HG02642 (cell line): ENCODE measurements around the gene AATK.
"Not testable (repeated sequence)": the region's sequence is repeated elsewhere in the genome, so short reads cannot be mapped to it uniquely, and the experiment has no call there.

Experiments used
- ATAC-seq: cut with Tn5 transposase; IDR thresholded peaks from one replicate; pipeline ENCODE4 v1.9.1; 2021; ENCODE audit warnings: mild to moderate bottlenecking; ENCODE audit not compliant: unreplicated experiment, poor library complexity

The AATK gene

DNA sequence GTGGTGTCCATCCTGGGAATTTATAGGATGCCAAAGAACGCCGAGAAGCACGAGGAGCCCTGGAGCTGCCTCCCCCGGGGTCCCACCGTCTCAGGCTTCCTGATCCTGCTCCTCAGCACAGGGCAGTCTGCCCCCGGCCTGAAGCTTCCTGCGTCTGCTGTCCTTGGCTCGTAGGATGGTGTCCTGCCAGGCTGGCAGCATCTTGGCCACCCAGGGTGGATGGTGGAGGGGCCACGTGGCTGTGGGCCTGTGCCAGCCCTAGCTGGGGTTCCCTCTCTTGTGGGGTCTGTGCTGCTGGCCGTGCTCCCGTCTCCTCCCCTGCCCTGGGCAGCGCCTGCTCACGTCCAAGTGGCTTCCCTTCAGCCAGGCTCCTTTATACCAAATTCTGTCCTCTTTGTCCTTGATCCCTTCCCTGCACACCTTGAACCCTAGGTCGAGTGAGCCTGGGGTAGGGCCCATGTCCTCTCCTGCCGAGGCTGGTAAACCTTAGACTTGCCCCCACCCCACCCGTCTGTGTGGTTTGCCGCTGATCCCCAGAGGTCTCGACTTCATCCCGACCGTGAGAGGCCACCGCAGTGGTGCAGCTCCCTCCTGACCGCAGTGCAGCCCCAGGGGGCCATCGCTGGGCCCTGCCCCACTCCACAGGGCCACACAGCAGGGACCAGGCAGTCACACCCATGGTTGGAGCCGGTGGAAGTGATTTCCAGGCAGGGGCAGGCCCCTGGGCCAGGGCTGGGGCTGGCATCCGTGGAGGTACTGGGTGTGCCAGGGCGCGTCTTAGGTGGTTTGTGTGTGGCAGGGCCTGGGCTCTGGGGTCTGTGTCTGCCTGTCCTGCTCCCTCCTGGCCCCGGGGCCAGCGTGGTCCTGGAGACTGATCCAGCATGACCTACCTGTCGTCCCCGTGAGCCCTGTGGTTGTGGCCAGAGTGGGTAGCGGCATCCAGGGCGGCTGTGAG, 84.5 kb downstream of the AATK start:
- ATAC-seq, result no peak

DNA sequence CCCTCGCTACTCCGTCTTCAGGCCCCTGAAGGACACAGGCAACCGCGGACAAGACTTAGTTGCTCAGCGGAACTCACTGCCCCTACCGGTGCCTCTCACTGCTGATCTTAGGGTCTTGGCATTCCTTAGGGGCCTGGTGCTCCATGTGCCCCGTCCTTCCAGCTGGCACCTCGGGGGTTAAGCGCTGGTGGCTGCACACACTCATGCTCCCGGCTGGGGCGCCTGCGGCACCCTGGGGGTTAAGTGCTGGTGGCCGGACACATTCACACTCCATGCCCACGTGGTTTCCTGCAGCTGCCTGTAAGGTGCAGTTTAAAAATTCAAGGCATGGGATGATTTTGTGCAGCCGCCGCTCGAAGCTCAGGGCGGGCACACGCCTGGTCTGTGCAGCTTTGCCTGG, 86.0 kb downstream of the AATK start:
- ATAC-seq, result no peak

DNA sequence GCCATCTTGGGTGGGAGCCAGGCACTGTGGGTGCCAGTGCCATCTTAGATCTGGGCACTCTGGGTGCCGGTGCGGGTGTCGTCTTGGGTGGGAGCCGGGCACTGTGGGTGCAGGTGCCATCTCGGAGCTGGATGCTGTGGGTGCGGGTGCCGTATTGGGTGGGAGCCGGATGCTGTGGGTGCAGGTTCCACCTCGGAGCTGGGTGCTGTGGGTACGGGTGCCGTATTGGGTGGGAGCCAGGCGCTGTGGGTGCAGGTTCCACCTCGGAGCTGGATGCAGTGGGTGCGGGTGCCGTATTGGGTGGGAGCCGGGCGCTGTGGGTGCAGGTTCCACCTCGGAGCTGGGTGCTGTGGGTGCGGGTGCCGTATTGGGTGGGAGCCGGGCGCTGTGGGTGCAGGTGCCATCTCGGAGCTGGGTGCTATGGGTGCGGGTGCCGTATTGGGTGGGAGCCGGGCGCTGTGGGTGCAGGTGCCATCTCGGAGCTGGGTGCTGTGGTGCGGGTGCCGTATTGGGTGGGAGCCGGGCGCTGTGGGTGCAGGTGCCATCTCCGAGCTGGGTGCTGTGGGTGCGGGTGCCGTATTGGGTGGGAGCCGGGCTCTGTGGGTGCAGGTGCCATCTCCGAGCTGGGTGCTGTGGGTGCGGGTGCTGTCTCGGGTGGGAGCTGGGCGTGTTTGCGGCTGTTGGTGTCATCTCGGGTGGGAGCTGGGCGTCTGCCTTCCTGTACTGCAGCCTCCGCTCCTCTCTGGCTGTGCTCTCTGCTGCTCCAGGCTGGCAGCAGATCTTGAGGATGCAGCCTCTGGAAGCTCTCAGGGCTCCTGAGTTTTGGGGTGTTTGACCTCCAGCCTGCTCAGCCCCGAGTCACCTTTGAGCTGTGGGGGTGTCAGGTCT, 87.8 kb downstream of the AATK start:
- not testable (repeated sequence) for ATAC-seq

DNA sequence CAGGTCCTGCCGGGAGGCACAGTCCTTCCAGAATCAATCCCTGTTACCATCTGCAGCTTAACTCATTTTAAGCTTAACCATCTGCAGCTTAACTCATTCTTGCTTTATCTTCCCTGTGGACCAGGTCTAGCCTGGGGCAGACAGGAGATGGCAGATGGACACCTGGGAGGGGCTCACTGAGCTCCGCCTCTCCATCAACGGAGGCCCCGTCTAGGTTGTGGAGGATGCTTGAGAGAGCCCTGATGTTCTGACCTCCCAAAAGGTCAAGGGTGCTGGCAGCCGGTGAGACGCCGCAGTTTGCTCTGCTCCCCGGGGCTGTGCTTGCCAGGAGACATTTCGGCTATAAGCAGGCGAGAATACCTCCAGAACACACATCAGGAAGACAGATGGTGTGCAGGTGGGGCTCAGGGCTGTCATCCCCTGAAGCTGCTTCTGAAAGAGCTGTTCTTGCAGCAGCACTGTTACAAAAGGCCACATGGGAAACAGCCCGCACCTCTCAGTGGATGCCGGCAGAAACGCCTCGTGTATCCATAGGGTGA, 89.8 kb downstream of the AATK start:
- ATAC-seq, result no peak

DNA sequence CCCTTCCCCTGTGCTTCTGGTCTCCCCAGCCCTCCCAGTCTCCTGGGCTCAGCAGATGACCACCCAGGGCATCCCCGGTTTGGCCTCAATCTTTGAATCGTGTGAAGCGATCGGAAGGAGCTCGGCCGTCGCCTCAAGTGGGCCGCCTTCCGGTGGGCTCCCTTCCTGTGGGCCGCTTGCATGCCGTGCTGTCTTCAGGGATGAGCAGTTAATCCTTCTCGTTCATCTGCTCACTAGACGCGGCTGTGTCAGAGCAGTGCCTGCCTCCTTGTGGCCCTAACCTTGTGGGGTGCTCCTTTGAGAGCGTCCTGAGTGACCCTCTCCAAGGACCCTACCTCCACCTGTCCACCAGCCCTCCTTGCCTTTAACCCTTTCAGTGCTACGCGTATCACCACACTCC, 90.7 kb downstream of the AATK start:
- no peak for ATAC-seq

DNA sequence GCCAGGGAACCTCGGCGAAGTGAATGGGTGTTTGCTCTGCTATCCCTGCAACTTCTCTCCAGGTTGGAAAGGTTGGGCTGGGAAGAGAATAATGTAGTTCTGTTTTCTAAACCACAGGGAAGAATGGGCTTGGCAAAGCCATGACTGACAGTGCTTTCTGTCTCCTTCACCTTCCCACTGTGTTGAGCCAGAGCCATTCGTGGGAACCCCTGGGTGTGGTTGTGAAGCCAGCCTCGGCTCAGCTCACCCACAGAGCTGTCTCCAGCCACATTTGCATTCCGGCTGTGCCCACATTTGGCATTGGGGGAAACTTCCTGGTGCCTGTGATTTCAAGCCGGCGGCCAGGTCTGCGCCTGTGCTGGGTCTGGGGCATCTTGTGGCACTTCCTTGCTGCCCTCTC, 91.1 kb downstream of the AATK start:
- ATAC-seq, result no peak

DNA sequence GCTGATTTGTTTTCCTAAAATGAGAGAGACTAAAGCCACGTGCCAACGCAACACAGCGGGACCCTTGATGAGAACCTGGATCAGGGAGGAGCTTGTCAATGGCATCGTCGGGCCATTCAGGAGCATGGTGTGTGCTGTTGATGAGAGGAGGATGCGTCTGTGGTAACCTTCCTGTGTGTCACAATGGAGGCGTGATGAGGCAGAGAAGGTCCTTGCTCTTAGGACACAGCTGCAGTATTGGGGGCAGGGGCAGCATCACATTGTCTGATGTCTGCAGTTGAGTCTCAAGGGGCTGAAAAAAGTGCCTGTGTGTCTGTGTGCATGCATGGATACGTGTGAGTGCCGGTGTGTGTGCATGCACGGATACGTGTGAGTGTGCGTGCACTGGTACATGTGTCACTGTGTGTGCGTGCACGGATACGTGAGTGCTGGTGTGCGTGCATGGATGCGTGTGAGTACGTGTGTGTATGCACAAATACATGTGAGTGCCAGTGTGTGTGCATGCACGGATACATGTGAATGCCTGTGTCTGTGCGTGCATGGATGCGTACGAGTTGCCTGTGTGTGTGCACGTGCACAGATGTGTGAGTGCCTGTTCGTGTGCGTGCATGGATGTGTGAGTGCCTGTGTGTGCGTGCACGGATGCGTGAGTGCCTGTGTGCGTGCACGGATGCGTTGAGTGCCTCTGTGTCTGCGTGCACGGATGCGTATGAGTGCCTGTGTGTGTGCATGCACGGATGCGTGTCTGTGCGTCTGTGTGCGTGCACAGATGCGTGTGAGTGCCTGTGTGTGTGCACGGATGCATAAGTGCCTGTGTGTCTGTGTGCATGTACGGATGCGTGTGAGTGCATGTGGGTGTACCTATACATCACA, 91.8 kb downstream of the AATK start:
- no peak for ATAC-seq

DNA sequence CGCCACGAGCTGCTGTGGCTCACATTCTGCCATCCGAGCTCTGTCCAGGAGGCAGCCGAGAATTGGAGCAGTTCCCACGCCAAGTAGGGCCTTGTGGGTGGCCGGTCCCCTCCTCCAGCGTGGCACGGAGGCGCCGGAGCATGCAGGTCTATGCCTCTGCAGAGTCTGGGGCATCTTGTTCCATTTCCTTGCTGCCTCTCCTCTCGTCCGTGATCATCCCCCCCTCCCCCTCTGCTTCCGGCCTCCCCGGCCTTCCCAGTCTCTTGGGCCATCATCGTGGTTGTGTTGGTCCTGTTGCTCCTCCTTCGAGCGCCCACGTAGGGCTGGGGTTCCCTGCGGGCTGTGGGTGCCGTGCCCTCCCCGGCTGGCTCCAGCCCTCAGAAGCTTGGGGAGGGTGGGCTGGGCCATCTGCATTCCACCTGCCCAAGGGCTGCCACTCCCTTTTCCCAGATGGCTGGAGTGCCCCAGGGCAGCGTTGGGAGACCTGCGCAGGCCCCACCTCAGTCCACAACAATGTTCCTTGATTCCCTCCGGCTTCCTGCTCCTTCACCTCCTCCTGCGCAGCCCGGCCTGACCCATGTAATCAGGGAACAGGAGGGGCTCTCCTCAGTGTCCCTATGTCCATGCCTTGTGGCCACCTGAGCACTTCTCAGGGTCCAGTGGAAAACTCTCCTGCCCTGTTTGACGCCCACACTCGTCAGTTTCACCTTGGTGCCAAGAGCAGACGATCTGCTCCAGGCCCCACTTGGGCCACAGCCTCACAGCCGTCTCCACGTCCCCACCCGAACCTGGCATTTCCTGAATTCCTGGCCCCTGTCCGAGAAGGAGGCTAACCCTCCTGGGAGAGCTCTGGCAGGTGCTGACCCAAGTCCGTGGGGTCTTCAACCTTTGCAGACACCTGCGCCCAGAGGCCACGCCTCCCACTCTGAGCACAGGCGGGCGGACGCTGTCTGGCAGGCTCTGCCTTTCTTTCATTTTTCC, 94.0 kb downstream of the AATK start:
- no peak for ATAC-seq

DNA sequence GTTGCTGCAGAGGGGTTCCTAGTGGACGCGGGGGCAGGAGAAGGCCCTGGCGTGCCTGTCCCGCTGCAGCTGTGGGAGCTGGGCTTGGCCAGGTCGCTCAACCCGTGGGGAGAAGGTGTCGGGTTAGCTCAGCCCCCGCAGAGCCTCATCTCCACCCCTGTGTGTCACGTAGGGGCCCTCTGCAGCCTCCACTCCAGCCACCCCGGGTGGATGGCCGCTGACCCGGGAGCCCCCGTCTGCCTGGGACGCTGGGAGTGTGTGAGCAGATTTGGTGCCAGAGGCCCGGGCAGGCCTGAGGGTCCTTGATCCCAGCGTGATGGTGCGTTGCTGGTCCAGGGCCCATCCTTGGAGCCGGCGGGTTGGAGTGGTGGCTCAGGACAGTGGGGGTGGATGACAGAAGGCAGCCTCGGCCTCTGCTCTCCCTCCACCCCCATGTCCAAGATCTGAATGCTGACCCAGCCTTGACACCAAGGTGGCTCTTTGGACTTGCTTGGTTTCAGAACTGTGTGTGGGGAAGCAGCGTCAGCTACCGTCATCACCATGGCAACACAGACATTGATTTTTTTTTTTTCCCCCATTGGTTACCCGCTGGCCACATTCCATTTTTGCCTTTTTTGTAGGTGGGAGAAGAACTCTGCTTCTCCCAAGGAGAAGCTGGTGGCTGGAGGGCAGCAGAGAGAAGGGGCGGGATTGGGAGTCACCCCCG, 95.3 kb downstream of the AATK start:
- ATAC-seq, result no peak

DNA sequence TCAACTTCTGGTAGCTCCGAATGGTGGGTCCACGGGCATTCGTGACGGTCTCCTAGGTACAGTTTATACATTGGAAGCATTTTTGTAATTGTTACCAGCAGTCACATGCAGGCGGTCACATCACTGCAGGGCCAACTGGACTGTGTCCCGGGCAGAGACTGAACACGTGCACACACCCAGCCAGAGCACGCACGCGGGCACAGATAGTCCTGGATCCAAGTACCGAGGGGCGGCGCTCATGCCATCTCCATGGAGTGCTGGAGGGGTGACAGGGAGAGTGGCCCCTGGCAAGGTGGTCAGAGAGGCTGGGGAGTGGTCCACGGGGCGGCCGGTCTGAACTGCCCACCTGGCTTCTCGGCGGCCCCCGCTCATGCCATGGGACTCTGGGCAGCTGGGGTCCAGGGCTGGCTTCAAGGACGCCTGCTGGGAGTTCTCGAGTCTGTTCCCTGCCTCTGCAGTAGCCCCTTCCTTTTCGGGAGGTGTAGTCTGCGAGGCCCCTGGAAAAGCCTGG, 96.8 kb downstream of the AATK start:
- ATAC-seq, result no peak

DNA sequence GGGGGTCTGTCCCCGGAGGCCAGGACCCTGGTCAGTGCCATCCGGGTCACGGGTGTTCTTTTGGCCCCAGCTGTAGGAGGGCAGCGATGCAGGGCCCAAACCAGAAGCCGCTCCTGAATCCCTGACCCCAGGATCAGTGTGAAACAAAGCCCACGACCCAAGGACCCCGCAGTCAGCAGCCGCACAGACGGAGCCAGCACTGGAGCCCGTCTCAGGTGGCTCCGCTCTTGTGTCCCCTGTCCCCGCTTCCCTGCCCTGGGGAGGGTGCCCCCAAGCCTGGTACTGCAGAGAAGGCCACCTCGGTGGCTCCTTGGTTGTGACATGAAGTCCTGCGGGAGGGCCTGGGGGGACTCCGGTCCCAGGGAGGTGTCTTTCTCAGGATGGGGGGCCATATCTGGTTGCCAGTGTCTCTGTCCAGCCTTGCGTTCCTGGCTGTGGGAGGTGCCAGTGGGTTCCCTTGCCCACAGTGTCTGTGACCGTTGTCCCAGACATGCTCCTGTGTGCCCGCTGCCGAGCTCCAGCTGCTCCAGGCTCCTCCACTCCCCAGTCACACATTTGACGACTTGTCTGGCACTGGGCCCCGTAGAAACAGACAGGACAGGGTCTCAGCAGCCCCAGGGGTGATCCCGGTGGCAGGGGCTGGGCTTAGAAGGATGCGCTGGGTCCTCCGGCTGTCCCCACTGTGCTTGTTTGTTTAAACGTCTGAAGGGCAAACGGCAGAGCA, 97.4 kb downstream of the AATK start:
- ATAC-seq, result no peak

DNA sequence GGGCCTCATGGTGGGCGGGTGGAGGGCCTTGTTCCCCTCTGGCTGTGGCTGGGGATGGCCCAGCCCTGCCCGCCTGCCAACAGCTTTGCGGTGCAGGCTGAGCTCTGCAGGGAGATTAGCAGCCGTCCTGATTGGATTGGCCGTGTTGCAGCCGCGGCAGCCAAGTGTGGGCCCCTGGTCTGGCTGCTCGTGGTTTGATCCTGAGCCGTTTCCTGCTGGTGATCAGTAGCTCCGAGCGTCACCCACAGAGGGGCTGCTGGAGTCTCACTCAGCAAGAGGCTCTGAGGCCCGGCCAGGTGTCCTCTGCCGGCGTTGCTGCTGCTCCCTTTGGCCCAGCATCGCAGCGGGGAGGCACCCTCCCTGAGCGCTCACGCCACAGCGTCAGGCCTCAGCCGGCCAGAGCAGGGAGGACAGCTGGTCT, 98.6 kb downstream of the AATK start:
- ATAC-seq, result no peak
